Fibroblast of skin of abdomen (primary cell): Measurements from ENCODE around the gene ST7L.

Source experiments
- DNase-seq: peaks from one replicate; pipeline ENCODE4 v3.0.0-alpha.2; 2013

Gene ST7L

GRCh38 chr1:112544751-112545150 lies 74.2 kb downstream of the ST7L start:
- peak; percentile 66 for DNase-seq

DNA sequence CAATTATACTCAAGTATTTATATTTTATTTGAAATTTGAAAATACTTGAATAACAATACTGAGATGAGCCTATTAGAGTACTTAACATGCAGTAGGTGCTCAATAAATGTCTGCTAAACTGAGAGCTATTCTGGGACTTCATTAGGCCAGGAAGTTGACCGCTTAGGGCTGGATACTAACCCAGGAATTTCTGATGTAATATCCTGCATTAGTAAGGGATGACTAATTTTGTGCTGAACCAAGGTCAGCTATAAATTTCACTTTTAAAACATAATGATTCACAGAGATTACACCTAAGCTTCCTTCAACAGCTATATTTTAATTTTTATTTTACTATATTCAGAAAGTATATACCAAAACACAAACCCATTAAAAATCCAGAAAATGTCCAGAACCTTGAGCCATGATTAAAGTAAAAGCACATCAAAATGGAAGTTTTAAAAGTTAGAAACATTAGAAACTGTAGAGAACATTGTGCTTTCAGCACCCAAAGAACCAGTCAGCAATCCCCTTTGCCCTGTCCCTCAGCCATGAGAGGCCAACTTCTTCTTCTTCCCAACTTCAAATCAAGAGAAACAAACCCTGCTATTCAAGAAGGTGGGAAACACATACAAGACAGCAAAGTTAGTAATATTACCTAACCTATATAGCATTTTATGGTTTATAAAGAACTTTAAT lies 74.8 kb downstream of the ST7L start:
- peak; percentile 93 for DNase-seq

DNA sequence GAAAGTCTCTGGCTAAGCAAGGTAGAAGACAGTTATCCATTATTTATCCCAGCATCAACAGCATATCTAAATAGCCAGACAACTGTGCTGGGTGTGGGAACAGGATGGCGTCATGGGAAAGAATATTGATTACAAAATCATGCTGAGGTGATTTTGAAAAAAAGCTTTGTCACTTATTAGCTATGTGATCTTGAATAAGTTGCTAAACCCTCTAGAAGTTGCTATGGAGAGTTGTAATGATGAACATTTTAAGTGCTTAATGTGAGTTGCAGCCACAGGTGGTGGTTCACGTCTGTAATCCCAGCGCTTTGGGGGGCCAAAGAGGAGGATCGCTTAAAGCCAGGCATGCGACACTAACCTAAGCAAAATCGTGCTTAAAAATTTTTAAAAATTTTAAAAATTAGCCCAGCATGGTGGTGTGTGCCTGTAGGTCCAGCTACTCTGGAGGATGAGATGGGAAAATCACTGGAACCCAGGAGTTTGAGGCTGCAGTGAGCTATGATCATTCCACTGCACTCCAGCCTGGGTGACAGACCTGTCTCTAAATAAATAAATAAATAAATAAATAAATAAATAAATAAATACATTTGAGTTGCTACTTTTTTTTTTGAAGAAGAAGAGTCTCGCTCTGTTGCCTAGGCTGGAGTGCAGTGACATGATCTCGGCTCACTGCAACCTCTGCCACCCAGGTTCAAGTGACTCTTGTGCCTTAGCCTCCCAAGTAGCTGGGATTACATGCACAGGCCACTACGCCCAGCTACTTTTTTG lies 76.6 kb downstream of the ST7L start:
- no peak for DNase-seq

- no peak for DNase-seq
These were observed 77.6 kb downstream of the ST7L start for GRCh38 chr1:112541299-112541698.

DNA sequence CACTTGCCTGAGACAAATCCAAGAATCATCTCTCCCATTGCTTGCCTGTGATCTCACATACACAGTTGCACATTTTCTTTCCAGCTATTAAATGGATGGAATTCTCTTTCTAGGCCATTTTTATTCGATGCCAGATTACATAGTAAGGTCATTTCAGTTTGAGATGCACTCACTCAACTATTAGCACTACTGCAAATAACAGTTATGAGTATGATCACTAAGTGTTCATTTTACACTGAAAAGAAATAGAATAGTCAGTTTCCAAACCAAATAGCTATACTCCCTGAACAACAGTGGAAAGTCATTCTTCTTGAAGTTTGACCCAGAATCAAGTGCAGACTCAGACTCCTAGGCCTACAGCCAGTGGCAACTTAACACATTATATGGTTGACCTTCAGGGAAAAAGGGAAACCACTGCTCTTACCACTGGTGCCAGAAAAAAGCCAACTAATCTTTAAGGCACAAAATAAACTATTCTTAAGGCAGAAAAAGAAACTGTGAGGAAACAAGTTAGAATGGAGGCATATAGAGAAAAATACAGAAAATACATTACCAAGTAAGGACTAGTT lies 78.6 kb downstream of the ST7L start:
- no peak for DNase-seq

DNA sequence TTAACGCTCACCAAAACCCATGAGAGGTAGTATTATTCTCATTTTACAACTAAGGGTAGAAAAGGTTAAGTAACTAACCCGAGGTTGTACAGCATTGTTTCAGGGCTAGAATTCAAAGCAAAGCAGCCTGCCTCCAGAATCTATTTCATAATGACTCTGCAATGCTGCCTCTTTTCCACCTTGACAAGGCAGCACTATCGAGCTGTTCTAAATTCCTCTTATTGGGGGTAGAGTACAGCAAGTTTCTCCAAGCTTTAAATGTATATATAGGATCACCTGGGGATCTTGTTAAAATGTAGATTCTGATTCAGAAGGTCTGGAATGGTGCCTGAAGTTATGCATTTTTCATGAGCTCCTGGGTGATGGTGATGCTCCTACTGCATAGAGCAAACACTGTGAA lies 80.1 kb downstream of the ST7L start:
- no peak for DNase-seq

DNA sequence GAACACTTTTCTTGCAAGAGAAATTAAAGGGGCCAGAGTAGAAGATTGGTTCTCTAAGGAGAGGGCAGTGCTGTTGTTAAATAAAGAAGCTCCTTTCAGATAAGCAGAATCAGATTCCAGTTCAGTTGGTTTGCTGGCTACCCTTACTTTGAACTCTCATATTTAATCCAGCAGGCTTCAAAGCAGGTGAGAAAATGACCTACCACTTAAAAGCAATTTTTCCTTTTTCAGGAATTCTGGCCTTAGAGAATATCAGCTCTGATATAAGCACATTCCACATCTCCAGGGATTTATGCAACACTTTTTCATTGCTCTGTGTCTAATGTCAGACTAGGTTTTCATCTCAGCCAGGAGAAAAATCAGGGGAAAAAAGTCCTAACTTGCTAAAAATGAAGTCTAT lies 81.5 kb downstream of the ST7L start:
- no peak for DNase-seq

- DNase-seq = peak; percentile 72
These were observed 82.4 kb downstream of the ST7L start for GRCh38 chr1:112536561-112536960.

- peak; percentile 88 for DNase-seq
These were observed 85.9 kb downstream of the ST7L start for GRCh38 chr1:112533029-112533428.

DNA sequence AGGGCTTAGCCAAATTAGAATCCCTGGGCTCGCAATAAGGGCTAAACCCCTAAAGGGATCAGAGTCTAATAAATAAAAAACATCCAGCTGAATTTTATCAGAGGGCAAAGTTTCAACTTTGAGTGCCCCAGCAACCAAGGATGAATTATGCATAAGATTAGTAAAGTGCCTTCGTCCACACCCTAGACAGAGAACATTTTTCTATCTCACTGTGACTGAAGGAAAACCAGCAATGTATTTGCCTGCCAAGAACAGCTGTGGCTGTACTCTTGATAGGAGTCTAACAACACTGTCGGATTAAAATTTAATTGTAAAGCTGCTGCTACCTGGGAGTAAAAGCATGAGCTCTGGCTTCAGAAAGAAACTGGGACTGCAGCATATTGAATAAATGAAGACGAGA lies 86.9 kb downstream of the ST7L start:
- DNase-seq = no peak

DNA sequence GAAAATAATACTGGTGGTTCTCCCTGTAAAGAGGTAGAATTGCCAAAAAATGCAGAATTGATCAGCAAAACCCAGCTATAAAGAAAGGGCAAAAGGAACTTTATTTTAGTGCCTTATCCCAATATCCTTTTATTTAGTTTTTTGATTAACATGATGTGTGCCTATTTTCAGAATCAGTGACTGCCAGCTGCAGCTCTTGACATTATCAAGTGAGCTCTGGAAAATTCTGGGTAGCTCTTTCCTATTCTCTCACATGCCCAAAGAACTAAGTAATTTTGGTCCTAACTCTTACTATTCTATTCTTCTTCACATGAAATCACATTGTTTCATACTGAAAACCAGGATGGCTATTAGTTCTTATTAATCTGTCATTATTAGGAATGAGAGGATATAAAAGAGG lies 88.1 kb downstream of the ST7L start:
- DNase-seq = no peak

GRCh38 chr1:112529301-112529700 lies 89.6 kb downstream of the ST7L start:
- peak; percentile 57 for DNase-seq

DNA sequence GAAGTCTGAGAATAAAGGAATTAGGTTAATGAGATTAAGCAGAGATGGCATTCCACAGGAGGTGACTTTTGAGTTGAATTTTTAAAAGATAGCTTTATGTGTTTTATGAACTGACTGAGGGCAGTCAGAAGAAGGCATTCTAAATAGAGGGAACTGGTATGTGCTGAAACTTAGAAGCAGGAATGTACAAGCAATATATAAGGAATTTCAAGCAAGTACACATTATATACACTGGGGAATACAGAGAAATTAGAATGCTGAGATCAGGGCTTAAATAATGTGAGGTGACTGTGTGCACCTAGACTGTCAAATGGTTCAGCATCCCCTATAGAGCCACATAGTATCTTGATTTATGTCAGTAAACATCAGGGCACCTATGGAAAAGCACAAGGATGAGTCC lies 90.9 kb downstream of the ST7L start:
- DNase-seq = peak; percentile 73

GRCh38 chr1:112527266-112528010 lies 91.5 kb downstream of the ST7L start:
- DNase-seq = peak; percentile 89

GRCh38 chr1:112524986-112525385 lies 94.0 kb downstream of the ST7L start:
- no peak for DNase-seq

DNA sequence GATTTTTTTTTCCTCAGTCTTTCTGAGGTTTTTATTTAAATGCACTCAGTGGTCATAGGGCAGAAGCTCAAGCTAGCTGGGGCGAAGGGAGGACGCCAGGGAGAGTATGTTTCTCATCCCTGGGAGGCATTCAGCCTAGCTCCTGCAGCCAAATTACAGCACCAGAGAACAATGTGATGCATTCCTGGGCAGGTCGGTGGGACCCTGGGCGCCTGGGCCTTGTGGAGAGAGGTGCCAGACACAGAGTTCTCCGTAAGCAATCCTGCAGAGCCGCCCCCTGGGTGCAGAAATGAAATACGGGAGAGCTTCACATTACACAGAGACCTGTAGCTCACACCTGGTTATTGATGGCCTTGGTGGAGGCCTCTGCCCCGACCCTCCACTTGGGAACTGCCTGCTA lies 94.7 kb downstream of the ST7L start:
- DNase-seq = peak; percentile 78

GRCh38 chr1:112522621-112523020 lies 96.3 kb downstream of the ST7L start:
- DNase-seq = peak; percentile 96

GRCh38 chr1:112520166-112520565 lies 98.8 kb downstream of the ST7L start:
- DNase-seq = no peak

DNA sequence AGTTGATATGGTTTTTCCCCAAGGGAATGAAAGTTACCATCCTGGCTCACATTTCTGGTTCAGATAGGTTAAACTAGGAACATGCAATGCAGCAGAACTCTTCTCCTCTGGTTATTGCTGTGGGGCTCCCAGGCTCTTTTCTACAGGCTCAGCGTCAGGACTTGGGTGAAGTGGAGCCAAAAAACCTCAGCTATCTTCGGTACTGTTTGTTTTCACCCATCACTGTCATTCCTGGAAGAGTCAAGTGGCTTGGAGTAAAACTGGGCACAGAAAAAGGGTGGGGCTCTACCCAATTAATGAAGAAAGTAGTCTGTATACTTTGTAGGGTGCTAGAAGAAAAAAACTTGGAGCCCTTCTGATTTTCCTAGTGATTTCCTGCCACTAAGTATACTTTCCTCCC lies 100.8 kb downstream of the ST7L start:
- no peak for DNase-seq

- DNase-seq = no peak
These were observed 101.3 kb downstream of the ST7L start for GRCh38 chr1:112517646-112518045.

- no peak for DNase-seq
These were observed 101.7 kb downstream of the ST7L start for GRCh38 chr1:112517231-112517630.

- no peak for DNase-seq
These were observed 102.8 kb downstream of the ST7L start for GRCh38 chr1:112516141-112516540.

GRCh38 chr1:112515311-112516009 lies 103.5 kb downstream of the ST7L start:
- peak; percentile 31 for DNase-seq
